PC-3 (cell line): ENCODE results near the gene JPT2.

Experiments used
- EZH2 ChIP-seq: fragments of 300-600 bp; sonication (generic); IDR thresholded peaks from one replicate; pipeline ENCODE4 v1.6.1; 2017; ENCODE audit warnings: antibody characterized with exemption, mild to moderate bottlenecking, low read length; ENCODE audit not compliant: unreplicated experiment
- TF ChIP-seq, protein P1 (sequence below): fragments of 300-600 bp; sonication (generic); conservative IDR thresholded peaks from 2 replicates; pipeline ENCODE4 v1.5.1; 2017; ENCODE audit warnings: antibody characterized with exemption, low read depth, mild to moderate bottlenecking, low read length

DNA sequence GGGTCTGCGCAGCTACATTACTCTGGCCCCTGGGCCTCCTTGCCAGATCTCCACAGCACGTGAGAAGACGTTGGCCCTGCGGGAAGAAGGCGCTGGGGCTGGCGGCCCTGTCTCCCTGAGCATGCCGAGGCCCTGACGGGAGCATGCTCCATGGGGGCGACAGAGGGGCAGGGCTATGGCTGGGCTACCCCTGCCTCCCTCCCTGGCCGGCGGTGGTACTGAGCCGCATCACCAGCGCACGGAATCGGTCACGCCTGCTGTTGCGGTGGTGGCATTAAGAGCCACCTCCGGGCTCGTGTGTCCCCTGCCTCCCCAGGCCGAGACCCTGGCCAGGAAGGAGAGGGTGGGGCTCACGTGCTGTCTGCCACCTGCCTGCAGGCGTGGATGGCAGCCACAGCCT lies 56.0 kb downstream of the JPT2 start:
- TF ChIP-seq, protein P1, sequence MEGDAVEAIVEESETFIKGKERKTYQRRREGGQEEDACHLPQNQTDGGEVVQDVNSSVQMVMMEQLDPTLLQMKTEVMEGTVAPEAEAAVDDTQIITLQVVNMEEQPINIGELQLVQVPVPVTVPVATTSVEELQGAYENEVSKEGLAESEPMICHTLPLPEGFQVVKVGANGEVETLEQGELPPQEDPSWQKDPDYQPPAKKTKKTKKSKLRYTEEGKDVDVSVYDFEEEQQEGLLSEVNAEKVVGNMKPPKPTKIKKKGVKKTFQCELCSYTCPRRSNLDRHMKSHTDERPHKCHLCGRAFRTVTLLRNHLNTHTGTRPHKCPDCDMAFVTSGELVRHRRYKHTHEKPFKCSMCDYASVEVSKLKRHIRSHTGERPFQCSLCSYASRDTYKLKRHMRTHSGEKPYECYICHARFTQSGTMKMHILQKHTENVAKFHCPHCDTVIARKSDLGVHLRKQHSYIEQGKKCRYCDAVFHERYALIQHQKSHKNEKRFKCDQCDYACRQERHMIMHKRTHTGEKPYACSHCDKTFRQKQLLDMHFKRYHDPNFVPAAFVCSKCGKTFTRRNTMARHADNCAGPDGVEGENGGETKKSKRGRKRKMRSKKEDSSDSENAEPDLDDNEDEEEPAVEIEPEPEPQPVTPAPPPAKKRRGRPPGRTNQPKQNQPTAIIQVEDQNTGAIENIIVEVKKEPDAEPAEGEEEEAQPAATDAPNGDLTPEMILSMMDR, result no peak
- no peak for TF ChIP-seq EZH2
